GM13977 (cell line): Measurements from ENCODE around the gene SPAG17.
"Not testable (repeated sequence)": the region's sequence is repeated elsewhere in the genome, so short reads cannot be mapped to it uniquely, and the experiment has no call there.

ENCODE experiments used
- DNase-seq: peaks from one replicate; pipeline ENCODE4 v3.0.0; 2012; ENCODE audit warnings: low spot score
- in situ Hi-C: fragments of 300-500 bp; cut with MboI; formaldehyde crosslinking; loops from one replicate; pipeline ENCODE4 v1.12.0; 2022; ENCODE audit warnings: low sequenced_read_pairs, low pct_unique_long_range_greater_than_20kb, mixed read lengths, inconsistent platforms; ENCODE audit not compliant: unreplicated experiment
- TF ChIP-seq, protein P1 (sequence below): IDR thresholded peaks from 2 replicates; pipeline ENCODE4 v1.5.1; 2012; ENCODE audit warnings: mild to moderate bottlenecking, control low read depth; ENCODE audit not compliant: insufficient read depth; ENCODE audit errors: extremely low read depth, missing control alignments

The SPAG17 gene

GRCh38 chr1:117929343-117930172 lies 255.5 kb downstream of the SPAG17 start, which contains the start of the genes GDAP2 and WDR3:
Gene GDAP2 (minus strand): TSS chr1:117929621. CDS start chr1:117920357, 9,264 bp downstream.
Gene WDR3 (plus strand): TSS chr1:117929739. CDS start chr1:117933320, 3,581 bp downstream.
- DNase-seq: peak; percentile 89
- in situ Hi-C loops: no loop called here
- TF ChIP-seq, protein P1, sequence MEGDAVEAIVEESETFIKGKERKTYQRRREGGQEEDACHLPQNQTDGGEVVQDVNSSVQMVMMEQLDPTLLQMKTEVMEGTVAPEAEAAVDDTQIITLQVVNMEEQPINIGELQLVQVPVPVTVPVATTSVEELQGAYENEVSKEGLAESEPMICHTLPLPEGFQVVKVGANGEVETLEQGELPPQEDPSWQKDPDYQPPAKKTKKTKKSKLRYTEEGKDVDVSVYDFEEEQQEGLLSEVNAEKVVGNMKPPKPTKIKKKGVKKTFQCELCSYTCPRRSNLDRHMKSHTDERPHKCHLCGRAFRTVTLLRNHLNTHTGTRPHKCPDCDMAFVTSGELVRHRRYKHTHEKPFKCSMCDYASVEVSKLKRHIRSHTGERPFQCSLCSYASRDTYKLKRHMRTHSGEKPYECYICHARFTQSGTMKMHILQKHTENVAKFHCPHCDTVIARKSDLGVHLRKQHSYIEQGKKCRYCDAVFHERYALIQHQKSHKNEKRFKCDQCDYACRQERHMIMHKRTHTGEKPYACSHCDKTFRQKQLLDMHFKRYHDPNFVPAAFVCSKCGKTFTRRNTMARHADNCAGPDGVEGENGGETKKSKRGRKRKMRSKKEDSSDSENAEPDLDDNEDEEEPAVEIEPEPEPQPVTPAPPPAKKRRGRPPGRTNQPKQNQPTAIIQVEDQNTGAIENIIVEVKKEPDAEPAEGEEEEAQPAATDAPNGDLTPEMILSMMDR: no peak

DNA sequence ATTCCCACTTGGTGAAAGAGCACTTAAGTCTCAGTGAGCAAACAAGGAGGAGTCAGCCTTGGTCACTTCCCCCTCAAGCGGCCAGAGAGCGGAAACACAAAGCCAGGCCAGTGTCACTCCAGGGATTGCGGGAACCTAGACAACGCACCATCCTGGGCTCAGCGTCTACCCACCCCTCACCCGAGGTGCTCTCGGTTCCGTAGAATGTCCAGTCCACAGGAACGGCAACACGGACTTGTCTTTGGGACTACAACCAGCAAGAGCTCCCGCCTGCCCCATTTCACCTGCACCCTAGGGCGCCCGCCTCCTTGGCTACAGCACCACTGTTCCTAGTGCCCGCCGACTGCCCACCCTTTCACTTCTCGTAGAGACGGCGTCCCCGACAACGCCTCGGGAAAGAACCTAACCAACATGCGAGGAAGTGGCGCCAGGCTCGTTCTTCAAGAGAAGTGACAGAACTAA lies 256.1 kb downstream of the SPAG17 start:
- DNase-seq: peak; percentile 25
- TF ChIP-seq, protein P1: peak; percentile 22
- in situ Hi-C loops: no loop called here

GRCh38 chr1:117925981-117926380 lies 259.0 kb downstream of the SPAG17 start:
- in situ Hi-C loops: no loop called here
- DNase-seq: no peak
- TF ChIP-seq, protein P1: no peak

DNA sequence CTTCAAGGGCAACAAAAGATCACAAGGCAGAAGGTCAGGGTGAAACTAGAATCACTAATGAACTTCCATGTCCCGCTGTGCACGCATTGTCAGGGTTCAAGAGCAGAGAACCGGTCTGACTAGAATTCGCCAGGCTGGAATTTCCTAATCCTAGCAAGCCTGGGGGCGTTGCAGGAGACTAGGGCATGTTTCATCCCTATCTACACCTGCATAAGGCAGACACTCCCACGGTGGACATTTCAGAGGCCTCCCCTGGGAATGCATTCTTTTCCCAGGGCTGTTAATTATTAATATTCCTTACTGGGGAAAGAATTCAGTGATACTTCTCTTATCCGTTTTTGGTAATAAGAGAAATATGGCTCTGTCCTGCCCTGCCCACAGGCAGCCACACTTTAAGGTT lies 262.3 kb downstream of the SPAG17 start:
- DNase-seq, in situ Hi-C loops: not testable (repeated sequence)

- TF ChIP-seq, protein P1: no peak
- DNase-seq: no peak
- in situ Hi-C loops: no loop called here
Measured at GRCh38 chr1:117921991-117922390, 263.0 kb downstream of the SPAG17 start.

- in situ Hi-C loops: no loop called here
- TF ChIP-seq, protein P1: no peak
- no peak for DNase-seq
Measured at GRCh38 chr1:117919376-117919775, 265.7 kb downstream of the SPAG17 start.

GRCh38 chr1:117911051-117911450 lies 274.0 kb downstream of the SPAG17 start:
- in situ Hi-C loops: no loop called here
- no peak for DNase-seq
- TF ChIP-seq, protein P1: no peak
